VCaP (cell line): Measurements from ENCODE around the gene ZNF784.

Experiments used
- H3K27ac ChIP-seq: fragments of 450-650 bp; 2 replicates; pipeline ENCODE4 v1.5.1; 2017
- CTCF ChIP-seq: fragments of 450-650 bp; conservative IDR thresholded peaks from 2 replicates; pipeline ENCODE4 v1.5.1; 2017; ENCODE audit warnings: mild to moderate bottlenecking, moderate library complexity

ZNF784 gene

DNA sequence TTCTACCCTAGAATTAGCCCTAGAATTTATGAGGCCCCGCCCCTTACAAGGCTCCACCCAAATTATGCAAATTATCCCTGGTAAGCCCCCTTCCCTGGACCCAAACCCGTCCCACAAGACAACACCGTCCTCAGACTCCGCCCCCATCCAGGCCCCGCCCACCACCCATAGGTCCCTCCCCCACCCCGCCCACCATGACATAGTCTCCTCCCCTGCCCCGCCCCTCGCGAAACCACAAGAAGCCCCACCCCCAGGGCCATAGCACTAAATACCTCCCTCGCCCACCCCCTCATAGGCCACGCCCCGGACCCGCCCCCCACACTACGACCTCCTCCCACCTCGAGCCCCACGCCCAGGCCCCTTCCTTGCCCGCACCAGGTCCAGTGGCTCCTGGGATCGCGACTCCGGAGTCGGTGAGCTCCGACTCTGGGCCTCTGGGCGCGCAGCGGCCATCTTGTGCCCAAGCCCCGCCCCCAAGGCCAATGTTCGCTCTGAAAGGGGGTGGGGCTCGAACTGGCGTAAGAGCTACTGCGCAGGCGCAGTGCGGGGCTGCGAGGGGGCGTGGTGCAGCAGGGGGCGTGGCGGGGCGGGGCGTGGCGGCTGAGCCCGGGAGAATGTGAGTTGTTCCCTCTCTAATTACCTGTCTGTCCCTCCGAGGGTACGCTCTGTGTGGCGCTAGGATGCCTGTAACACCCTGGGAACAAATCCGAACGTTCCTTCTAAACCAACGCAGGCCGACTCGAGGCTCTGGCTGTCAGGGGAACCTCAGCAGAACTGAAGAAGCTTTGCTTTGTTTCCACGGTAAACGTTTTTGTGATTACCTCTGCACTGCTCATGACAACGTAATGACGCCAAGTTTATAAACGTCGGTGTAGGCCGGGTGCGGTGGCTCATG is at the start of gene ZNF784:
Gene ZNF784 (minus strand): TSS at position 458 of the 895 bp plus-strand sequence. CDS start 5 bp downstream, at position 453.
- no peak for TF ChIP-seq CTCF
- H3K27ac ChIP-seq = peak within 1 kb of the TSS; percentile 80

- H3K27ac ChIP-seq = peak overlapping the region; percentile 95; the same call in 1 of the 2 replicates
- no peak for TF ChIP-seq CTCF
These were observed 49.5 kb upstream of the ZNF784 start for GRCh38 chr19:55673889-55674288.

GRCh38 chr19:55673465-55673864 is 49.1 kb upstream of the ZNF784 start:
- no peak for TF ChIP-seq CTCF
- H3K27ac ChIP-seq = 0 out of 2 replicates have a peak overlapping the region, but pooled peaks have one; percentile 95

DNA sequence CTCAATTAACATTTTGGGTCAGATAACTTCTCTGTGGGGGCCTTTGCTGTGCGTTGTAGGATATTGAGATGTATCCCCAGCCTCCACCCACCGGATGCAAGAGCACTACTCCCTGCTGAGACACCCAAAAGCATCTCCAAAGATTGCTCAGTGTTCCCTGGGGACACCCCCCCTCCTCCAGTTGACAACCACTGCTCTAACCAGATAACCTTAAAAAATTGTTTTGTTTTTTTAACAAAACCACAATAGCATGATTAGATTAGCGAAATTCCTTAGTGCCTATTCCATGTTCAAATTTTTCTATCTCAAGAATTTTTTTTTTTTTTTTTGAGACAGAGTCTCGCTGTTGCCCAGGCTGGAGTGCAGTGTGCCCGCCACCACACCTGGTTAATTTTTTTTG is 48.1 kb upstream of the ZNF784 start:
- peak overlapping the region; percentile 36; the same call in 1 of the 2 replicates for H3K27ac ChIP-seq
- no peak for TF ChIP-seq CTCF

DNA sequence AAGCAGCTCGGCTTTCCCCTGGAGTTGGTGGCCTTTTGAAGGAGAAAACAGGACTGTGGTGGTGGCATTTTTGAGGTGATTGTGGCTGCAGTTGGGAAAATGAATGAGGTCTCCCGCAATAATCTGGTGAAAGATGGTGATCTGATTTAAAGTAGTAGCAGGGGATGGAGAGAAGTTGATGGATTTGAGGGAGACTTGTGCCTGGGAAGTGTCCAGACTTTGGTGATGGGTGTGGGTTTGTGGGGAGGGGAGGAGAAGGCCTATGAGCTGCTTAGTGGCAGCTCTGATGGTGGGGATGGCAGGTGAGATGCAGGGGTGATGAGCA is 46.6 kb upstream of the ZNF784 start:
- no peak for TF ChIP-seq CTCF

GRCh38 chr19:55670280-55671053 is 46.1 kb upstream of the ZNF784 start:
- no peak for TF ChIP-seq CTCF
- peak overlapping the region; percentile 36 for H3K27ac ChIP-seq

More for the DNA sequence above, 46.6 kb upstream of the ZNF784 start:
- peak overlapping the region; percentile 36 for H3K27ac ChIP-seq
